PC-9 (cell line): ENCODE data around the gene IL17REL.

Source experiments
- CTCF ChIP-seq: fragments of 200-600 bp; sonication (generic); conservative IDR thresholded peaks from 2 replicates; pipeline ENCODE4 v1.6.1; 2017; ENCODE audit warnings: mixed run types, antibody characterized with exemption, mild to moderate bottlenecking, moderate library complexity
- EZH2 ChIP-seq: fragments of 200-600 bp; sonication (generic); IDR thresholded peaks from 2 replicates; pipeline ENCODE4 v1.8.0; 2017; ENCODE audit warnings: antibody characterized with exemption, low read depth

GRCh38 chr22:49966774-49967705 lies 45.5 kb downstream of the IL17REL start:
- TF ChIP-seq CTCF: no peak
- no peak for TF ChIP-seq EZH2
